GM15510 (cell line): ENCODE measurements around the gene PDE3B.

Experiments used
- POLR2A ChIP-seq: IDR thresholded peaks from 3 replicates; pipeline ENCODE4 v1.6.1; 2011; ENCODE audit warnings: borderline replicate concordance; ENCODE audit not compliant: insufficient read length; ENCODE audit errors: extremely low read depth

PDE3B gene

GRCh38 chr11:14819596-14819995, 176.0 kb downstream of the PDE3B start:
- TF ChIP-seq POLR2A = no peak

- TF ChIP-seq POLR2A = no peak
These were observed 177.4 kb downstream of the PDE3B start for GRCh38 chr11:14821031-14821430.

GRCh38 chr11:14826600-14826999, 183.0 kb downstream of the PDE3B start:
- no peak for TF ChIP-seq POLR2A

GRCh38 chr11:14835496-14836492, 192.2 kb downstream of the PDE3B start:
- no peak for TF ChIP-seq POLR2A

- TF ChIP-seq POLR2A = no peak
These were observed 198.4 kb downstream of the PDE3B start for GRCh38 chr11:14842002-14842401.

GRCh38 chr11:14852571-14853177, 209.1 kb downstream of the PDE3B start:
- no peak for TF ChIP-seq POLR2A

GRCh38 chr11:14854057-14854456, 210.5 kb downstream of the PDE3B start:
- TF ChIP-seq POLR2A = no peak

- no peak for TF ChIP-seq POLR2A
These were observed 212.3 kb downstream of the PDE3B start for GRCh38 chr11:14855890-14856289.

- no peak for TF ChIP-seq POLR2A
These were observed 214.0 kb downstream of the PDE3B start for GRCh38 chr11:14857621-14858020.

- no peak for TF ChIP-seq POLR2A
These were observed 214.8 kb downstream of the PDE3B start for GRCh38 chr11:14858404-14858803.

GRCh38 chr11:14860511-14860910, 216.9 kb downstream of the PDE3B start:
- TF ChIP-seq POLR2A = no peak

- TF ChIP-seq POLR2A = no peak
These were observed 218.1 kb downstream of the PDE3B start for GRCh38 chr11:14861680-14862079.

GRCh38 chr11:14872032-14872431, 228.4 kb downstream of the PDE3B start:
- TF ChIP-seq POLR2A = no peak

GRCh38 chr11:14873632-14874031, 230.0 kb downstream of the PDE3B start:
- TF ChIP-seq POLR2A = no peak

GRCh38 chr11:14875163-14875562, 231.6 kb downstream of the PDE3B start:
- TF ChIP-seq POLR2A = no peak
